Activated naive CD4-positive, alpha-beta T cell treated with anti-CD3 and anti-CD28 coated beads, Interleukin-2, amount 50 U/mL, for 72 hours (primary cell): Measurements from ENCODE around the gene SLIT3. TPM values are rescaled to one million over a fixed set of nuclear protein-coding genes. Genes with fewer than 3 reads are reported as not detected.
A peak's percentile ranks its signal among the peaks of the same experiment; 100 is the strongest.

Experiments
- ATAC-seq, 2 donors: fragments of 150-1000 bp; cut with Tn5 transposase; 2 replicates each; pipeline ENCODE4 v1.10.0; 2021; ENCODE audit warnings: mild to moderate bottlenecking in 2 of 2, moderate library complexity in 2 of 2
- DNase-seq, 2 donors: peaks; one replicate each; pipeline ENCODE4 v3.0.0; 2021 to 2022; ENCODE audit warnings: low spot score in 2 of 2
- H3K27ac Mint-ChIP-seq, 2 donors: one replicate each; pipeline ENCODE4 v1.8.0; 2022; ENCODE audit warnings: mild to moderate bottlenecking in 2 of 2, mixed read lengths in 2 of 2
- H3K36me3 Mint-ChIP-seq, 2 donors: one replicate each; pipeline ENCODE4 v1.8.0; 2022; ENCODE audit warnings: mixed read lengths in 2 of 2
- H3K9me3 Mint-ChIP-seq, 2 donors: one replicate each; pipeline ENCODE4 v1.8.0; 2022; ENCODE audit warnings: mixed read lengths in 2 of 2
- total RNA-seq, 2 donors: library from RNA; stranded (reverse); gene quantifications; one replicate each; pipeline ENCODE4 v1.2.3, GENCODE V29; 2022

Gene SLIT3
- total RNA-seq, 2 donors from 2014 or later: 1.9 to 2.0 TPM

GRCh38 chr5:168737066-168737465 lies 563.9 kb downstream of the SLIT3 start:
- no peak for ATAC-seq
- no peaks in the 10 kb centered on the region for H3K9me3 Mint-ChIP-seq
- no peak overlapping the region for H3K27ac Mint-ChIP-seq
- H3K36me3 Mint-ChIP-seq: no peaks in the 10 kb centered on the region
- no peak for DNase-seq

GRCh38 chr5:168736281-168736831 lies 564.6 kb downstream of the SLIT3 start:
- ATAC-seq: no peak
- peak overlapping the region in 1 of 2 donors; percentile 32 for H3K27ac Mint-ChIP-seq
- no peaks in the 10 kb centered on the region for H3K9me3 Mint-ChIP-seq
- no peak for DNase-seq
- H3K36me3 Mint-ChIP-seq: no peaks in the 10 kb centered on the region

GRCh38 chr5:168734620-168735300 lies 566.2 kb downstream of the SLIT3 start:
- ATAC-seq (peak; percentile 62 to 81), DNase-seq (no peak)
- Mint-ChIP-seq H3K27ac (no peak overlapping the region), H3K9me3 (peaks cover 4 to 10% of the 10 kb centered on the region in 2 donors), H3K36me3 (peaks cover 4 to 5% of the 10 kb centered on the region in 2 donors)

GRCh38 chr5:168734119-168734518 lies 566.8 kb downstream of the SLIT3 start:
- Mint-ChIP-seq H3K36me3 (peaks cover 7 to 9% of the 10 kb centered on the region in 2 donors), H3K9me3 (peaks cover 8 to 14% of the 10 kb centered on the region in 2 donors), H3K27ac (no peak overlapping the region)
- DNase-seq (no peak), ATAC-seq (no peak)

- Mint-ChIP-seq H3K27ac (no peak overlapping the region), H3K9me3 (peaks cover 14 to 25% of the 10 kb centered on the region in 2 donors), H3K36me3 (peaks cover 14 to 25% of the 10 kb centered on the region in 2 donors)
- ATAC-seq: no peak
- DNase-seq: no peak
Measured at GRCh38 chr5:168728546-168729211, 572.3 kb downstream of the SLIT3 start.

GRCh38 chr5:168727547-168727946 lies 573.4 kb downstream of the SLIT3 start:
- H3K9me3 Mint-ChIP-seq: peaks cover 14 to 25% of the 10 kb centered on the region in 2 donors
- H3K36me3 Mint-ChIP-seq: peaks cover 14 to 25% of the 10 kb centered on the region in 2 donors
- ATAC-seq: no peak

GRCh38 chr5:168726342-168726741 lies 574.6 kb downstream of the SLIT3 start:
- Mint-ChIP-seq H3K36me3 (peaks cover 14 to 25% of the 10 kb centered on the region in 2 donors), H3K9me3 (peaks cover 14 to 25% of the 10 kb centered on the region in 2 donors), H3K27ac (no peak overlapping the region)
- no peak for ATAC-seq
- no peak for DNase-seq

More at GRCh38 chr5:168727547-168727946, 573.4 kb downstream of the SLIT3 start:
- no peak for DNase-seq
- H3K27ac Mint-ChIP-seq: no peak overlapping the region

- DNase-seq (no peak), ATAC-seq (no peak)
- H3K9me3 Mint-ChIP-seq: peaks cover 6 to 11% of the 10 kb centered on the region in 2 donors
- no peak overlapping the region for H3K27ac Mint-ChIP-seq
- peaks cover 6 to 17% of the 10 kb centered on the region in 2 donors for H3K36me3 Mint-ChIP-seq
Measured at GRCh38 chr5:168724227-168724626, 576.7 kb downstream of the SLIT3 start.

- Mint-ChIP-seq H3K27ac (no peak overlapping the region), H3K36me3 (peaks cover 6 to 7% of the 10 kb centered on the region in 2 donors), H3K9me3 (peaks cover 6 to 9% of the 10 kb centered on the region in 2 donors)
- ATAC-seq (no peak), DNase-seq (no peak)
Measured at GRCh38 chr5:168723037-168723436, 577.9 kb downstream of the SLIT3 start.

- DNase-seq: no peak
- no peak for ATAC-seq
- Mint-ChIP-seq H3K36me3 (peaks cover 0 to 1% of the 10 kb centered on the region in 2 donors), H3K9me3 (peaks cover under 1% of the 10 kb centered on the region in 2 donors), H3K27ac (no peak overlapping the region)
Measured at GRCh38 chr5:168721966-168722365, 579.0 kb downstream of the SLIT3 start.

- DNase-seq (no peak), ATAC-seq (no peak)
- Mint-ChIP-seq H3K36me3 (no peaks in the 10 kb centered on the region), H3K9me3 (no peaks in the 10 kb centered on the region), H3K27ac (no peak overlapping the region)
Measured at GRCh38 chr5:168721002-168721753, 579.8 kb downstream of the SLIT3 start.

GRCh38 chr5:168720575-168720974 lies 580.4 kb downstream of the SLIT3 start:
- ATAC-seq (no peak), DNase-seq (no peak)
- Mint-ChIP-seq H3K36me3 (no peaks in the 10 kb centered on the region), H3K27ac (no peak overlapping the region), H3K9me3 (no peaks in the 10 kb centered on the region)

GRCh38 chr5:168714046-168714445 lies 586.9 kb downstream of the SLIT3 start:
- DNase-seq: no peak
- Mint-ChIP-seq H3K9me3 (no peaks in the 10 kb centered on the region), H3K27ac (no peak overlapping the region), H3K36me3 (no peaks in the 10 kb centered on the region)
- ATAC-seq: peak; percentile 40 to 62

GRCh38 chr5:168713051-168713450 lies 587.9 kb downstream of the SLIT3 start:
- Mint-ChIP-seq H3K27ac (no peak overlapping the region), H3K9me3 (no peaks in the 10 kb centered on the region), H3K36me3 (no peaks in the 10 kb centered on the region)
- no peak for DNase-seq
- ATAC-seq: no peak

- DNase-seq (no peak), ATAC-seq (peak; percentile 28 to 52)
- H3K9me3 Mint-ChIP-seq: no peaks in the 10 kb centered on the region
- H3K36me3 Mint-ChIP-seq: no peaks in the 10 kb centered on the region
- no peak overlapping the region for H3K27ac Mint-ChIP-seq
Measured at GRCh38 chr5:168712280-168712924, 588.5 kb downstream of the SLIT3 start.

- DNase-seq: no peak
- H3K36me3 Mint-ChIP-seq: no peaks in the 10 kb centered on the region
- no peak overlapping the region for H3K27ac Mint-ChIP-seq
- no peaks in the 10 kb centered on the region for H3K9me3 Mint-ChIP-seq
- no peak for ATAC-seq
Measured at GRCh38 chr5:168710706-168711105, 590.2 kb downstream of the SLIT3 start.
